ENCODE measurements around the gene MTCL1.

The MTCL1 gene

DNA sequence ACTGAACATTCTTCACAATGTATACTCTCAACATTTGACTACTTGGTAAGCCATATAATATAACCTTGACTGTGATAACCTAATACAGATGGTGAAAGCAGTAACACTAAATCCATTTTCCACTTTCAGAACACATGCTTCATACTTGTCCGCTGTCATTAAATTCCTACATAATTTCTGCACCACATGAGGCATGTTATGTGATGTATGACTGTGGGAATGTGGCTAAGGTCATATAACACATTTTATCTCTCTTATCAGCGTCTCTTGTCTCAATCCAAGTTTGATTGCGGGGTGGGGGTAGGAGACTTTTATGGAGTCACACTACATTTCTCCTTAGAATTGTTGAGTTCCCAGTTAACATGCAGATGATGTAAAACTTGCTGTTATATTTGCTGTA lies 110.9 kb downstream of the MTCL1 start:
- DNase-seq: no peak

DNA sequence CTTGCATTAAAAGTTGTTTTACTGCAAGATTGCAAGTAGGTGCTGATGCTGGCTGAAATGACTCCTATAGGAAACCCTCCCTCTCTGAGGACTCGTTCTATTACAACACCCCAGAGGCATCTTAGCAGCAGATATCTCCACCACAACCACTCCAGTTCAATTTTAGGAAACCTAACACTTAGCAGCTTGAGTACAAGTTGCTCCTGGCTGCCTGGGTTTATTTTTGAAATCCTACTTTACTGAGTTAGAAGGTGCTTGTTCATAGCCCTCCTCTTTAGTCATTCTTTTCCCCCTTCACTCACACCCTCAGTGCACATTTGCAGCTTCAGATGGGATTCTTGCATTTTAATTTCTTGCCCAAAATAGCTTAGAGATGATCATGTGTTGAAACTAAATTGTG lies 111.5 kb downstream of the MTCL1 start:
- no peak for DNase-seq

DNA sequence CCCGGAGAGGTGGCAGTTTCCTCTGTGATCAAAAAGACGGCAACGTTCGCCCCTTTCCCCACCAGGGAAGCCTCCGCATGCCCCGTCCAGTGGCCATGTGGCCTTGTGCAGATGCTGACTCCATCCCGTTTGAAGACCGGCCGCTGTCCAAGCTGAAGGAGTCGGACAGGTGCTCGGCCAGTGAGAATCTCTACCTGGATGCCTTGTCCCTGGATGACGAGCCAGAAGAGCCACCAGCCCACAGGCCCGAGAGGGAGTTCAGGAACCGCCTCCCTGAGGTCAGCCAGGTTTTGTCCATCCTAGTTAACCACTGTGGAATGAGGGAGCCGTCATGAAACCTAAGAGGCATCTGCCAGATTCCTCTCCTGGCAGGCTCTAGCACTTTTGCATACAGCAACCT lies 113.6 kb downstream of the MTCL1 start:
- no peak for DNase-seq

DNA sequence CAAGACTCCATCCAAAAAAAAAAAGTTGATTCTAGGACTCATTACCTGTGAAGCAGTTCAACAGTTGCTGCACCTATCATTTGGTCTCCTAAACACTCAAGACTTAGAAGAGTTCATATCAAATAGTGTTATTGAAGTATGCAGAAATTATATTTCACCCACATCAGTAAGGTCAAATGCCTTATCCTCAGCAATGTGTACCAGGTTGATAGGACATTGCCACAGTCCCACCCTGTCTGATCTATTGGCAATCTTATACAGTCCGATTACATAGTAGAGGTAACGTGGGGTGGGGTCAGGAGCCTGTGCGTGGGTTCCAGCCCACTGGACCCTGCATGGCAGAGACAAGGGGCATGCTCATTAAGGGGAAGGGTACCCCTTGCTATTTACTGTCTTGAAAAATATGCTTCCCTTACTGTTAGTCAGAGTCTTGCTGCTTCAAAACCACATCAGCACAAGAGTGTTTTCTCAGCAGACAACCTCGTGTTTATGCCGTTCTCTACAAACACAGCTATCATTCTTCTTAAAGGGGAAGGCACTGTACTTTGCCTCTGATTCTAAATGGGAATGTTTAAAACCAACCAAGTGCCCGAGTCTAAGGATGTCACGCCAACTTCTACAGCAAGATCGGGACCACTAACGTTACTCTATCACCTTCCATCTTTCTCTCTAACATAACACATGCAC lies 115.2 kb downstream of the MTCL1 start:
- no peak for DNase-seq

DNA sequence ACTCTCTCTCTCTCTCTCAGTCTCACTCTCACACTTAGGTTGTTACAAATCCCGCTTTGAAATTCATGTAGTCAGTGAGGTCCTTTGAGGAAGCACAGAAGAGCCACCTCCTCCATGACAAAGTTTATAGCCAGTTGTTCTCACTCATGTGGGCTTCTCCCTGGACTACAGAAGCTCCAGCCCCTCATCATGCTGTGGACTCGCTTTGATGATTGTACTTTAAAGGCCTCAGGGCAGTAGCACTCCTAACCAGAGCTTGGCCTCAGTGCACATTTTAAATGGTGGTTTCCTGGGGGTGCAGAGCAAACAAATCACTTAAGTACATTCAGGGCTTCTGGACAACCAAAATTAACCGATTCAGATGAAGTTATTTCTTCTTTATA lies 115.7 kb downstream of the MTCL1 start:
- no peak for DNase-seq

DNA sequence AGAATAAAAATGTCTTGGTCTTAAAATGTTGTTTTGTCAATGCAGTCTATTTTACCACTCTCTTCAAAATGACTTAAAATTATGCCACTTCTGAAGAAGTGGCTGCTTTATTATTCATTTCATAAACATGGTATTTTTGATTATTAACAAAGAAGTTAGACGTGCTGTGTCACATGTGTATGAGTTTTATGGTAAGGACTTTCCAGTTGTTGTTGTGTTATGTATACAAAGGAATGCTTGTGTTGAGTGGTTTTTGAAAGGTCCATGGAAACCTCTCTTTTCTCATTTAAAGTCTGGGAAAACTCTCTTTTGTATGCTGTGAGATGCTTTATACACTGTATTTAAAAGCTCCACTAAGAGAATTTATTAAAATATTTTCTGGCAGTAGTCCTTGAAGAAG lies 116.2 kb downstream of the MTCL1 start:
- no peak for DNase-seq

DNA sequence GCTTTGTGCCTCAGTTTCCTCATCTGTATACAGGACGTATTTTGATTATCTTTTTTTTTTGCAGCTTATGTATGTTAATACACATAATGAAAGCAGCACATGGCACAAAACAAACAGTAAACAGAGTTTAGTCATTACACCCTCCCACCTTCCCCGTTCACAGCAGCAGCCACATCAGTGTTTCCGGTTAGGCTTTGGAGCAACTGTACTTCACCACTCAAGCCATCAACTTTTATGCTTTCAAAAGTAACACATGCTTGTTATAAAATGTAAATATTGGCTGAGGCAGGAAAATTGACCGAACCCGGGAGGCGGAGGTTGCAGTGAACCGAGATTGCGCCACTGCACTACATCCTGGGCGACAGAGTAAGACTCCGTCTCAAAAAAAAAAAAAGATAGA lies 117.3 kb downstream of the MTCL1 start:
- DNase-seq: no peak

DNA sequence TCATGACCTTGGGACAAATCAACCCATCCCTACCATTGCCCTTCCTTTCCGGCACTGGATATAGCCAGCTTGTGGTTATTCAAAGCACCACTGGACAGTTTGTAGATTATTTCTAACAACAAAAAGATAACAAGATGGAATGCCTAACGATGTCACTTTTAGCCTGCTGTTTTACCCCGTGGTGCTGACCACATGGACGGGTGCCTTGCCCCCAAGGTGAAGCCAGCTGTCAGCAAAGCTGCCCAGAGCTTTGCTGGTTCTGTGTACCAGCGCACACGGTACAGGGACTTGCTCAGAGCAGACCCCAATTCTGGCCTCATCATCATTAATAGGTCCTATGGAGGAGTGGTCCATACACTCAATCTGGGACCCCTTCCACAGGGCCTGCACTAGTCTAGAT lies 118.2 kb downstream of the MTCL1 start:
- no peak for DNase-seq

DNA sequence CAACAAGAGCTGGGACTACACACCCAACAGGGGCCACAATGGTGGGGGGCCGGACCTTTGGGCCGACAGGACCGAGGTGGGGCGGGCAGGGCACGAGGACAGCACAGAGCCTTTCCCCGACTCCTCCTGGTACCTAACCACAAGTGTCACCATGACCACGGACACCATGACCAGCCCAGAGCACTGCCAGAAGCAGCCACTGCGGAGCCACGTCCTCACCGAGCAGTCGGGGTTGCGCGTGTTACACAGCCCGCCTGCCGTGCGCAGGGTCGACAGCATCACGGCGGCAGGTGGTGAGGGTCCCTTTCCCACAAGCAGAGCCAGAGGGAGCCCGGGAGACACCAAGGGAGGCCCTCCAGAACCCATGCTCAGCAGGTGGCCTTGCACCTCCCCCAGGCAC lies 119.5 kb downstream of the MTCL1 start:
- DNase-seq: no peak

DNA sequence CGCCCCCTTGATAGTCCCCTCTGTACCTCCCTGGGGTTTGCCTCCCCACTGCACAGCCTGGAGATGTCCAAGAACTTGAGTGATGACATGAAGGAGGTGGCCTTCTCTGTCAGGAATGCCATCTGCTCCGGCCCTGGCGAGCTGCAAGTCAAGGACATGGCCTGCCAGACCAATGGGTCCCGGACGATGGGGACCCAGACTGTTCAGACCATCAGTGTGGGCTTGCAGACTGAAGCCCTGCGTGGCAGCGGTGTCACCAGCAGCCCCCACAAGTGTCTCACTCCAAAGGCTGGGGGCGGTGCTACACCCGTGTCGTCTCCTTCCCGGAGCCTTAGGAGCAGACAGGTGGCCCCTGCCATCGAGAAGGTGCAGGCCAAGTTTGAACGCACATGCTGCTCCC lies 119.9 kb downstream of the MTCL1 start:
- DNase-seq: no peak

DNA sequence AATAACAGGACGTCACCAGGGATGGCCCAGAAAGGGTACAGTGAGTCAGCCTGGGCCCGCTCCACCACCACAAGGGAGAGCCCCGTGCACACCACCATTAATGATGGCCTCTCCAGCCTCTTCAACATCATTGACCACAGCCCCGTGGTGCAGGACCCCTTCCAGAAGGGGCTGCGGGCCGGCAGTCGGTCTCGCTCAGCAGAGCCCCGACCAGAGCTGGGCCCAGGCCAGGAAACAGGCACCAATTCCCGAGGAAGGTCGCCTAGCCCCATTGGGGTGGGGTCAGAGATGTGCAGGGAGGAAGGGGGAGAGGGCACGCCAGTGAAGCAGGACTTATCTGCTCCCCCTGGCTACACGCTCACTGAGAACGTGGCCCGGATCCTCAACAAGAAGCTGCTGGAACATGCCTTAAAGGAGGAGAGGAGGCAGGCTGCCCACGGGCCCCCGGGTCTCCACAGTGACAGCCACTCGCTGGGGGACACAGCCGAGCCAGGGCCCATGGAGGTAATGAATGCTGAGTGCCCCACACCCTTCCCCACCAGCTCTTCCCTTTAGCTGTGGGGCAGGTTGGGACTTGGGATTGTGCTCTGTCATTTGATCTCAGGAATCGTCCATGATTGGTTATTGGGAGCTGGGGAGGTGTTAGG lies 120.5 kb downstream of the MTCL1 start:
- no peak for DNase-seq

DNA sequence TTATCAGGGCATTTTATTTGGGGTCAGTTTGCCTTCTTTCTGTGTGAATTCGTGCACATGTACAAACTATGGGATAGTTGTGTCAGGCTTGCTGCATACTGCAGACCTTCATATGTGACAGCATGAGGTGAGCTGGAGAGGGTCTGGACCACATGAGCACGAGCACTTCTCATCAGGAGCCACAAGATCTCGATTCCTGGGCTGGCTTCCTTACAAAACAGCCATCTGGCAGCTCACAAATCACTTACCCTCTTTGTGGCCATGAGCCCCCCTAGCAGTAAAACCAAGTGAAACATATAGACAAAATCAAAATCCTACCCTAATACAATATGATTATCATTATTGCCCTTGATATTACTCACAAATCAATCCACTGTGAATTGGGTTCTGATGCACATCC lies 121.2 kb downstream of the MTCL1 start:
- no peak for DNase-seq

DNA sequence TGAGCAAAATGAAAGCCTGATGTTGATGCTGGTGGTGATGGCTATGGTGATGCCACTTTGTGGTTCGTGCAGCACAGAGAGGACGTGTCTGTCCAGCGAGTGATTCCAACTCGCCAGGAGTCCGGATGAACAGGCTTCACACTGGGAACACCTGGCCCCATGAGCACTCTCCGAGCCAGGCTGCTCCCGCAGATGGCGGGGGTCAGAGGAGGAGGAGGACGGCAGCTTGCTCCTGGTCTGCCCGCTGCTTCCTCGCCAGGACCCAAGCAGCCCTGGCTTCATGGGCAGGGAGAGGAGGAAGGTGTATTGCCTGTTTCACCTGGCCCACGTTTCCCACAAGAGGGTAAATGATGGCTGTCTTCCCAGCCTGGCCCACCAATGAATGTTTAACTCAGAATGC lies 121.6 kb downstream of the MTCL1 start:
- no peak for DNase-seq

DNA sequence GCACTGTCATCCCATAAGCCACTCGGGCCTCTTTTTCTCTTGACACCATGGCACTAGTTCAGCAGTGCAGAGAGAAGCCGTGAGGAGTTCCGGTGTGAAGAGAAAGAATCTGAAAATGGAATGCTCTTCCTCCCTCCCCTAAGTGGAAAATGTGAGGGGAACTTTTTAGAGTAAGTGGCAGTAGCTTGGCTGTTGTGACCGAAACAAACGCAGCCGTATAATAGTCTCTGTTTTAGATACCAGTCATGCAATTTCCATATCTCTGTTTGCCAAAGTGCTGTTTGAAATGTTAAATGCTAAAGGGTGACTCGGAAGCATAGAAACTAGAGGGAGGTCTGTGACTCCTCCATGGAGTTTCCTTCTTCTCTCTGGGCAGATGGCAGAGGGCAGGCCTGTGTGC lies 122.9 kb downstream of the MTCL1 start:
- no peak for DNase-seq

DNA sequence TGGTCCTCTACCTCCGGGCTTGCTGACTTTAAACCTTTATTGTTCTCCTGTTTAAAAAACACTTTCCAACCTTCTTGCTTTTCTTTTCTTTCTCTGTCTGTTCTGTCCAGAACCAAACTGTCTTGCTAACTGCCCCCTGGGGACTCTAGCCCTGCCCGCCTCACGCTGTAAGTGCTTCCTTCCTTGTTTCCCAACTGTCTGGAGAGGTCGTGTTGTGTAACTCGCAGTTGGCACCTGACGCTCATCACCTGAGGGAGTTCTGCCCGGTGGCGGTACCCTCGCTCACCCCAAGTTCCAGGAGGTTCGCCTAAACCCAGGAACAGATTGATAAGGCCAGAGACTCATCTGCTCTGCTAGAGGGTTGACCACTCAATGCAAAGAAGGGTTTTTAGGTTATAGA lies 123.4 kb downstream of the MTCL1 start:
- no peak for DNase-seq

DNA sequence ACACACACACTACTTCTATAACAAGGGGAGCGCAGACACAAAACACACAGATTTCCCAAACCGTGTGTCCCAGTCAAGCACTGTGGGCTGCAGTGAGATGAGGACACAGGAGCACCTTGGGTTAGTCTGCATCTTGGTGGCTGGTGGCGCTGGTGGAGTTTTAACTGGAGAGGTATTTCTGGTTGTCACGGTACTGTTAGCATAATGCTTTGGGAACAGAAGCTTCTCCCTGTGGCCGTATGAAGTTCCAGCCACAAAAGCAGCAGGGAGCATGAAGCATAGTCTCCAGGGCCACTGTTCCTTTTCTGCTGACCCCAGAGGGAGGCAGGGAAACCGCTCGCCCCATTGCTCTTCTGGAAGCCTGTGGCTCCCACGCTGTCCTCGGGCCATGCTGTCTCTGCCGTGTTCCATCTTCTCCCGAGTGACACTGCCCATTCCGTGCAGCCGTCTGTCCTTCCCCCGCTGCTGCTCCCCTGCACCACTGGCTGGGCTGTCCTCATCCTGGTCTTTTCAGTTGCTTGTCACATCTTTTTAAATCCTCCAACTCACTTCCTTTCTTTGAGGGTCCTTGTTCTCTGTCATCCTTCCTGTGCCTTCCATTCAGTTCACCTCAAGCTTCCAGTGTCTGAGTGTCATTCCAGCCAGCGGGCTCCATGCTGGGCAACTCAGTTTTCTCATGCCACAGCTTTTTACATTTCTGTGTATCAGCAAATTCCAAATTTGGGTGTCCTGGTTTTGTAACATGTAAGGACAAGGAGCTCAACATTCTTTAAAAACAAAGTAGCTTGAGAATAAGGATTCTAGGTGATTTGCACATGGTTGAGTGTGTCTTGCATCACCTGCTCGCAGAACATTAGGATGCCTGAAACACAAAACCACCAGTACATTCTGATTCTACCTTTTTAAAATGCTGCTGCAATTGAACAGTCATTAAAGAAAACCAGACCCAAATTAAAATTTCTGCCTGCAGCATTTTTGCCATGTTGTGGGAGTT lies 125.0 kb downstream of the MTCL1 start:
- DNase-seq: no peak

DNA sequence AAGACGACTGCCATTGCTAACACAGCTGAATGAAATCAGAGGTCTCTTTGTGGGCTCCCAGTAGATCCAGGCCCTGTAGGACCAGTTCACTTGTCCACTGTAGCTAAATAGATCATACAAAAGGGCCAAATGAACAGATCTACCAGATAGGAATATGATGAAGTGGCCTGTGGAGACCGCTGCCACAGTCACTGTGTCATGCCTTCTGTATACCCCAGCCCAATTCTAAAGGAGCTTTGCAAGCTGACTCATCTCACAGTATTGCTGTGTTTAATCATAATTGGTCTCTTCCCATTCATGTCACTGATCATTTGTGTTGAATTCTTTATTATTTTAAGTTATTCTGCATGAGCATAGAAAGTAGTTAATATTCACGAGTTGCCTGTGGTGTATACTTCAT lies 125.8 kb downstream of the MTCL1 start:
- DNase-seq: no peak

DNA sequence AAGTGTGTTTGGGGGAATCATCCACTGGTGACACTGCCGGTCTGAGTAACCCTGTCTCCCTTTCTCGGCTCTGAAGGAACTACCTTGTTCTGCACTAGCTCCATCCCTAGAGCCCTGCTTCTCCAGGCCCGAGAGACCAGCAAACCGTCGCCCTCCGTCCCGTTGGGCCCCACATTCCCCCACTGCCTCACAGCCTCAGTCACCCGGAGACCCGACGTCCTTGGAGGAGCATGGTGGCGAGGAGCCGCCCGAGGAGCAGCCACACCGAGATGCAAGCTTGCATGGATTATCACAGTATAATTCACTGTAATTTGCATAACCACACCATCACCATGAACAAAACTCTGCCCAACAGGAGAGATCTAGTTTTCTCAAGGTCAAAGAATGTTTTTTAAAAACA lies 126.2 kb downstream of the MTCL1 start:
- no peak for DNase-seq

DNA sequence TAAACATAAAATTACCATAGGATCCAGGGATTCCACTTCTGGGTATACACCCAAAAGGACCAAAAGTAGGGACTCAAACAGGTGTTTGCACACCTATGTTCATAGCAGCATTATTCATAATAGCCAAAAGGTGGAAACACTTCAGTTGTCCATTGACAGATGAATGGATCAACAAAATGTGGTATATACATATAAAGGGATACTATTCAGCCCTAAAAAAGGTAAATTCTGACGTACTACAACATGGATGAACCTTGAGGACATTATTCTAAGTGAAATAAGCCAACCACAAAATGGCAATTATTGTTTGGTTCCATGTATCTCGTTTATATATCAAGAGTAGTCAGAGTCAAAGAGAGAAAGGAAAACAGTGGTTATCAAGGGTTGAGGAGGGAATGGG lies 128.1 kb downstream of the MTCL1 start:
- no peak for DNase-seq

DNA sequence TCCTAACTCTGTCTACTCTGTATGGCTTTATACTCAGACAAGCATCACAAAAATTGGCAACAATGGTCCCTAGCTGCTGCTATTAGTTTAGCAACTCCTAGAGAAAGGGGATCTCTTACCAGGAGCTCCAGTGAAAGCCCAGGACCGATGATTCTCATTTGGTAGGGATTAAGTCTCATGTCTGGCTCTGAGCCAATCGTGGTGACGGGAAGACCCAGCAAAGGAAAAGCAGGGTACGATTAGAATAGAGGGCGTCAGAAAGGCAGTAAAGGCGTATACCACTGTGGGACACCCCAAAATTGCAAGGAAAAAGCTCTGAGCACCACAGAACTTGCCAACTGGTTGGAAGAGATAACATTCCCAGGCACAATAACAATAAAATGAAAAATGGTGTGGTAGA lies 129.5 kb downstream of the MTCL1 start:
- no peak for DNase-seq

DNA sequence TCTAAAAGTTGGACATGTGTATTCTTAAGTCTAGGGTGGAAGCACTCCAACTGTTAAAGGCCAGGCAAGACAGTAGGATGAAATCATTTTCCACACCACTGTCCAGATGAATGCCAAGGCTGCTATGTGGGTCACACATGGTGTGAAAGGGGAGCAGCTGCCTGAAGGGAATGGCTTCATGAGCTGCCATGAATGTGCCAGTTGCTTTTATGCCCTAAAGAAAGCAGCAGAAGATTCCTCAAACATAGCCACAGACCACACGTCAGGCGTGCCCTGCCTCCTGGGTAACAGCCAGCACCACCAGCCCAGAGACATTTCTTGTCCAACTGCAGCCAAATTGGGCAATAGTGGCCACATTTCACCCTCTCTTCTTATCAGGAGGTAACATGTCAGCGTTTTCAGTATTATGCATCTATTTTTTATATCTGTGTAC lies 130.2 kb downstream of the MTCL1 start:
- no peak for DNase-seq

DNA sequence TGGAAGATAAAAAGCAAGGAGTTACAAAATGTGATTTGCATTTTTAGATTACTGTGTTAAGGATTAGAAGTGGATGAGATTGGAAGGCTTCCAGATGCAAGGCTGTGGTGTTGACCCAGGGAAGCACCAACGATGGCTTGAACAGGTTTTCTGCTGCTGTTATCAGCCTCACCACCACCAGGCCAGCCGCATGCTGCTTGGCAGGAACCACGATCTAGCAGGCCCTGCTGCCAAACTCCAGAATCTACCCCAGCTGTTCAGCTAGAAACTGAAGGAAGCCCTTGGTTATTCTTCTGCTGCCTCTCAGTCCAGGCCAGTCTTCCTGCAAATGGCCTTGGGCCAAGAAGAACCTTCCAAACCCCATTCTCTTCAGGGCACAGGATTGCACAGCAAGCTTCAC lies 133.9 kb downstream of the MTCL1 start:
- DNase-seq: no peak

DNA sequence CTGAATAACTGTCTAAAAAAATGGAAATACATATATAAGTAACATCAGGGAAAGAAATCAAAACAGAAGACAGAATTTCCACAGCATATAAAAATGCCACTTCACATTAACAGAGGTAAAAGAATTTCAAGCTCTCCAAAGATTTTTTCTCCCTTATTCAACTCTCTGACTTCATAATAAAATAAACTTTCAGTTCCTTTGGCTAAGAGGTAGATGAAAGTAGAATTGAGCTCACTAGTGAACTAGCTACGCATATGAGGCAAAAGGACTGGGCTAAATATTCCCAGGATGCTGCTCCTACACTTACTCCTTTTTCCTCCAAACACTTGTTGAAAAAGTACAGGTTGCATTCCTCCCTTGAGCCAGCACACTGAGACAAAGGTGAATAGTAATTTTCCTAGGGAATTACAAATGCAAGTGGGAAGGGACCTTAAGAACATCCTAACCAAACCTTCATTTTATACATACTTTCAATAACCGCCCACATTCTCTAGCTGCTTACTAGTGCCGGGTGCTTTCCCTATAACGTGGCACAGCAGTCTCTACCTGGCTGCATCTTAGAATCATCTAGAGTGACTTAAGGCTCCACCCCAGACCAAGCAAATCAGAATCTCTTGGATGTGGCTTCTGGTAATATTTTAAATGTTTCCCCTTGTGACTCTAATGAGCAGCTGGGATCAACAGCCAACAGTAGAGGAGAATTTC lies 136.6 kb downstream of the MTCL1 start:
- DNase-seq: no peak
